GM21825 (cell line): Measurements from ENCODE around the gene AFF3.
"Not testable (repeated sequence)": the region's sequence is repeated elsewhere in the genome, so short reads cannot be mapped to it uniquely, and the experiment has no call there.

Experiments
- ATAC-seq: cut with Tn5 transposase; IDR thresholded peaks from one replicate; pipeline ENCODE4 v1.9.1; 2021; ENCODE audit warnings: mild to moderate bottlenecking, moderate library complexity; ENCODE audit not compliant: unreplicated experiment

The AFF3 gene

GRCh38 chr2:99773642-99774041 lies 368.7 kb downstream of the AFF3 start:
- not testable (repeated sequence) for ATAC-seq

- ATAC-seq: no peak
Observed at GRCh38 chr2:99772591-99773331, 369.6 kb downstream of the AFF3 start.

DNA sequence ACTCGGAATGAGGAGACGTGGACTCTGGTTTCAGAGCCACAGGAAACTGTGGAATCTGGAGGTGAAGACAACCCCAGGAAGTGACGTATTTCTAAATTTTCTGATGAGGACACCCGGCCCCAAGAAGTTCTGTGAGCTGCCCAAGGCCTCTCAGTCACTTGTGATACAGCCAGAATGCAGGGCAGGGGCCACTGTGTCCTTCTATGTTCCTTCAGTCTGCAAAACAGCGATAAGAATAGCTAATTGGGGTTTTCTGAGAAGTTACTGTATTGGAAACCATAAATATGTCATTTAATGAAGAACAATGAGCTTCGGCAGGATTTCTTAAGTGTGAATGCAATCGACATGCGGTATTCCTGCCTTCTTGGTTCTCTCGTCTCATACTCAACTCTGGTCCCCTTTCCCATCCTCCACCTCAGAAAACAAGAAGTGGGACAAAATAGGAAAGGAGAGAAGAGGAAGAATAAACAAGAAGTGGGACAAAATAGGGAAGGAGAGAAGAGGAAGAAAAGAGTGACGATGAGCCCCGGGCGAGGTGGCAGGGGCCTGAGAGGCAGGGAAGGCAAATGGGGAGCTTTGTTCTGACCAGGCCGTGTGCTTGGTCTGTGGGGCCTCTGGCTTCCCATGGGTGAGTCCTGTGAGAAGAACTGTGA lies 370.6 kb downstream of the AFF3 start:
- ATAC-seq: no peak

DNA sequence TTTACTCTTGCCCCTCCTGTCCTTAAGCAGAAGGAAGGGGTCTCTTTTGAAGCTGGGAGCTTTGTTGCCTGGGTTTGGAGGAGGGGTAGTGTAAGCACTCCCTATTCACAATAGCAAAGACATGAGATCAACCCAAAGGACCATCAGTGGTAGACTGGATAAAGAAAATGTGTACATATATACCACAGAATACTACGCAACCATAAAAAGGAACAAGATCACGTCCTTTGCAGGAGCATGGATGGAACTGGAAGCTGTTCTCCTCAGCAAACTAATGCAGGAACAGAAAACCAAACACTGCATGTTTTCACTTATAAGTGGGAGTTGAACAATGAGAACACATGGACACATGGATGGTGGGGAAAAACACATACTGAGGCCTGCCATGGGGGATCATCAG lies 371.5 kb downstream of the AFF3 start:
- no peak for ATAC-seq

DNA sequence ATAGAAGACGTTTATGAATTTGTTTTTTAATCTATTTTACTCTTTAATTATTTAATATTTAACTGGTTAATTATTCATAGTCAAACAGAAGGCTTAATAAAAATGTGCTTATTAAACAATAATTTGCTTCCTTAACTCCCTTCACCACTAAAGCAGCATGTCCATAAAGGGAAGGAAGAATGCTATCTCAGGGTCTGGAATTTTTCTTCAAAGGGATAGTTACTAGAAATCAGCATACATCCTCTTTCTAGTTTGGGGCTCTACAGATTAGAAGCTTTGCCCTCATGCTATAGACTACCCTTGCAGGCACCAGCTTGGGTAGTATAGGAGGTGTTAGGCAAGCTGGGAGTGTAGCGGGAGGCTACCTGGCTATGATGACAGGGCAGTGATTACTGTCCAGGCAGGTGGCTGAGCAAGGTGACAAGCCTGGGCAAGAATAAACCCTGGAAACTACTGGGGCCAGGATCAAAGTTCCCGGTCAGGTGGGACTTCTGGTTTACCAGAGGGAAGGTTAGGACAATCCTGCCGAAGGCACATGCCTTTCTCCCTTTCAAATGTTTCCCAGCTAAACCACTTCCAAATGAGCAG lies 376.6 kb downstream of the AFF3 start:
- ATAC-seq: no peak

DNA sequence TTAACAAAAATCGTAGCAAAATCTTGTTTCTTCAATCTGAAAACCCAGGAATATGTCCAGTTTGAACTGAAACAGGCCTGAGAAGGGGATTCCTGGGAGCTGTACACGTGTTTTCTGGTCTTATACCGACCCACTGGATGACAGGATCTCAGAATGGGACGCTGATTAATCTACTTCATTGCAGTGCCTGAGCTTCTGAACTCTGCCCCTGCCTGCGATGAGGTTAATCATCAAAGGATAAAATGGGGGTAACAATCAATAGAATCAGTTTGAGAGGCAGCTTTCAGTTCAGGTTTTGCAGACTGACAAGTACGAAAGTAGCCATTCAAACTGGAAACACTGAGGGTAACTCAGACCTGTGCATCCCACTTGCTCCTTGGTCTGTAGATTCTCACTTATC lies 378.6 kb downstream of the AFF3 start:
- ATAC-seq: no peak

DNA sequence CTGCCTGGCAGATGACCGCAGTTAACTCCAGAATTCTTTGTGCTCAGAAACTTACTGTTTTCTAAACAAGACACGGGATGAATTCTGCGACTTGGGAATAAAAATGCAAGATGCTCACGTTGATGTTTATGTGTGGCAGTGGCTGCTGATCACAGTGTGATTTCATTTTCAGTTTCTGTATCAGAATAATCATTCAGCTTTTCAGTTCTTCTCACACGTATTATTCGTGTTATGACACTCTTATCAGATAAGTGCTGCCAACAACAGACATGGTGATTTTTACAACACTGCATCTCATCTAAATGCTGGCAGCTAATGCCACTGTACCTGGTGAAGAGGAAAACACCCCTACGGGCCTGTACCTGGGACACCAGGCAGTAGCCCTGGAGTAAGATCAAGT lies 379.7 kb downstream of the AFF3 start:
- no peak for ATAC-seq

DNA sequence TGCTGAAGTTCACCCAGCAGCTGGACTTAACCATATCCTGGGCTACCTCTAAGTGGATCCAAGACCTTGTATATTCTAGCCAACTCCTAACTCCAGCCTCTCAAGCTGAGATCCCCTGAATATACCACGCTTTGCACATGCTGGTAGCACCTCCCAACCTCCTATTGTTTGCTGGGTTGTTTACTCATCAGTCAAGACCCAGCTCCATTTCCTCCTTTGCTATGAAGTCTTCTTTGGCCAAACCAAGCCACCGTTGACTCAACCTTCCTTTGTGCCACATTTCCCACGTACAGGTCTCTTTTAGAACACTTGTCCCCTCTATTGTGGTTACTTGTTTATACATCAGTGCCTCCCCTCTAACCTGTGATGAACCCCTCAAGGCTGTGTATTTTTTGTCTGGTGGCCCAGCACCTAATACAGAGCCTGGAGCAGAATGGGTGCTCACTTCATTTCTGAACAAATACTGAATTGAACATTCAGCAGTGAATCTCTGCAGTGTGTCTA lies 384.7 kb downstream of the AFF3 start:
- no peak for ATAC-seq

GRCh38 chr2:99756059-99756458 lies 386.3 kb downstream of the AFF3 start:
- ATAC-seq: no peak

GRCh38 chr2:99754210-99754609 lies 388.2 kb downstream of the AFF3 start:
- ATAC-seq: no peak

DNA sequence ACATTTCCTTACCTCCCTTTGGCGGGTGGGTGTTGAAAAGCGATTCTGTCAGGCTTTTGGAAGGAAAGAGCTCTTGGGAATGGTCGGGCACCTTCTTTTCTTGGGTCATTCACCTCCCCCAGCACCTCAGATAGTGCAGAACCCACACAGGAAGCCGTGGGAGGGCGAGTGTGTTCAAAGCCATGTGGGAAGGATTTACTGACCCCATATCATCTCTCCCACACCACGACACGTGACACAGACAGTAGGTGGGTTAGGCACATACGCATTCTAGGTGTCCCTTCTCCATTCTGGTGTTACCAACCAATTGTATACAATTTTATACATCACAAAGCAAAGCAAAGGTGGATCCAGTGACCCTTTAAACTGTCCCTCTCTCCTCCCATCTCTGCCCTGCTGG lies 388.9 kb downstream of the AFF3 start:
- ATAC-seq: no peak

DNA sequence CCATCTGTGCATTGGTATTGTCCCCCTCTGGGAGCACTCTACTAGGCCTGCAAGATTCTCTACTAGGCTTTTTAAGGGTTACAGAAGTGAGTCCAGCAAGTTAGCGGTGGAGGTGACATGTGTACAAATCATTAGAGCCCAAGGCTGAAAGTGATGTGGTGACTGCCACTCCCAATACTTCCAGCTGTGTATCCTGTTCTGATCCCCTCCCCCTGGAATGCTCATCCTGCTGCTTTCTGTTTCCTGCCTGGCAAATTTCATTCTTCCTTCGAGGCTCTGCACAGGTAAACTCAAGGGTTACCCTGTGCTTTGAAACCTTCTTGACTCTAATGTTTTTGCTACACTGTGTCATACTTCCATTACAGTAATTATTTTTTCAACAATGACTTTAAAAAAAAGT lies 394.0 kb downstream of the AFF3 start:
- no peak for ATAC-seq

GRCh38 chr2:99747842-99748241 lies 394.5 kb downstream of the AFF3 start:
- no peak for ATAC-seq

DNA sequence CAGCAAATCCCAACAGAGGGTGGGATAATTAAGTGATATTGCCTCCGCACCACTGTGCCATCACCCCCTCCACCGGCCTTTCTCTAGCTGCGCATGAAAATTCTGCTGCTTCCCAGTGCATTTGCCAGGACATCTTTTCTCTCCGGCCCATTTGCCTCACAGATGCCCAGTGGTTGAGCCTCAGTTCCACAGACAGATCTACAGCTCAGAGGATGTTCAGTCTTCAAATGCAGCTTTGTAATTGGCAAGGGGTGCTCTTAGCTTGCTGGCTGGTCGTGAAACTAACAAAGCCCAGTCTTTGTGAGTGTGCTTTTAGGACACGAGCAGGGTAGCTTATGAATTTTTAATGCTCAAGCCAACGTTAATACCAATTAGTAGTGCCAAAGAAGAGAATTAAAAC lies 399.2 kb downstream of the AFF3 start:
- no peak for ATAC-seq

- no peak for ATAC-seq
Observed at GRCh38 chr2:99737537-99737936, 404.9 kb downstream of the AFF3 start.

GRCh38 chr2:99735753-99736152 lies 406.6 kb downstream of the AFF3 start:
- no peak for ATAC-seq

DNA sequence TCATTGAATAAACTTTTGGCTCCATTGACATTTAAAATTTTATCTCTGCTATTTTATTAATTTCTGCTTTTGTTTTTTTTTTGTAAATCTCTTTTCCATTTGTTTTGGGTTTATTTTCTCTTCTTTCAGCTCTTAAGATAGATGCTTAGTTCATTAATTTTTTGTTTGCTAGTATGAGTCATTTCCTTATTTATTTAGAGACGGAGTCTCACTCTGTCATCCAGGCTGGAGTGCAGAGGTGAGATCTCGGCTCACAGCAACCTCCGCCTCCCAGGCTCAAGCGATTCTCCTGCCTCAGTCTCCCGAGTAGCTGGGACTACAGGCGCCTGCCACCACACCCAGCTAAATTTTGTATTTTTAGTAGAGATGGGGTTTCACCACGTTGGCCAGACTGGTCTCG lies 407.1 kb downstream of the AFF3 start:
- not testable (repeated sequence) for ATAC-seq

- ATAC-seq: no peak
Observed at GRCh38 chr2:99734236-99734635, 408.2 kb downstream of the AFF3 start.

DNA sequence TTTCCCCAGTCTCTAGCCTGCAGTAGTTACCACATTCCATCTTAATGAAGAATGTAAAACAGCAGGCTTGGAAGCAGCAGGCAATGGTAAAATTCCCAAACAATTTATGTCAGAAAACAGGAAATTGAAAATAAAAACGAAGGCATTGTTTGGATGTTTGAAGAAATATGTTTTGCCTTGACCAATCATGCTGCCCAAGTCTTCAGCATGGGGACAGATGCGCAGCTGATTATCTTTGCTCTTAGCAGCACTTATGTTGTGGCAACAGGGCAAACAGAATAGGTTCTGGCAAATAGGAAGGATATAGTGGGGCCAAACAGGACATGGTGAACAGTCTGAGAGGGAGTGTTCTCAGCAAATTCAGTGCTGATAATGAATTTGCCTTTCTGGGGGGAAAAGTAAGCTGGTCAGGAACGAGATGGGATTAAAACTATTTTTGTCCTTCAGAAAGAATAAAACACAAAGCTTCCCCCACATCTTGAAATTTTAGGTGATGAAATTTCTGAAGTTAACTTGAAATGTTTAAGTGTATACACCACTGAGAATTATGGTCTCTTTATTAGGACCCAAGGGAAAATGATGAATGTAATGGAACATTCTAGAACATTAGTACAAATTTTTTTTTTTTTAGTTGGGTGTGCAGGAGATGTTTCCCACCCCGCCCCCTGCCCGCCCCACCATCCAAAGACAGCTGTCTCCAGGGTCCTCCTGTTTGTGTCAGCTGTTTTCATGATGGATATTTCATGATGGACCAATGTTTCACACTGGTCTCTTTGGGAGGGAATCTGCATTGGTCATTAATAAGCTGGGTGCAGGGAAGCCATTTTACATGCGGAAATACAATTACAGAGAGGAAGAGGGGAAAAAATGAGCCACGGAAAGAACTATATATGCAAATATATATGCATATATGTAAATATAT lies 413.0 kb downstream of the AFF3 start:
- no peak for ATAC-seq

DNA sequence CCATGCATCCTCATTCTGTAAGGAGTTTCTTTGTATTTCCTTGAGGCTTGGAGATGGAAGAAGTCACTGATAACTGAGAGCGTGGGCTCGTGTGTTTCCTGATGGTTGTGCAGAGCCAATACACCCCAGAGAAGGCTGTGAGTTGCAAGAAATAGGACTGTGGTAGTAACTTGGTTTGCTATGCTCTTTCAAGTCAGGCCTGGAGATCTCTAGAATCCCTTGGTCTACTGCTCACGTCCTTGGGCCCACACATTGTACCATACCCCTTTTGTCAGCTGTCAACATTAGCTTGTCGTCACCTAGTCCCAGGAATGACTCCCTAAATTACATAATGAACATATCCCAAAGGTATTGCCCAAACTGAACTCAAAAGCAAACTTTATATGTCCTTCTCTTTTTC lies 414.2 kb downstream of the AFF3 start:
- no peak for ATAC-seq

GRCh38 chr2:99727199-99727598 lies 415.2 kb downstream of the AFF3 start:
- no peak for ATAC-seq
